ENCODE measurements around the gene NPLOC4. TPM values are rescaled to one million over a fixed set of nuclear protein-coding genes. Genes with fewer than 3 reads are reported as not detected.
A peak's percentile ranks its signal among the peaks of the same experiment; 100 is the strongest.

The NPLOC4 gene
- polyA plus RNA-seq, 1 of the 3 experiments (the other 2 are of a cell fraction) = 88.6 TPM

DNA sequence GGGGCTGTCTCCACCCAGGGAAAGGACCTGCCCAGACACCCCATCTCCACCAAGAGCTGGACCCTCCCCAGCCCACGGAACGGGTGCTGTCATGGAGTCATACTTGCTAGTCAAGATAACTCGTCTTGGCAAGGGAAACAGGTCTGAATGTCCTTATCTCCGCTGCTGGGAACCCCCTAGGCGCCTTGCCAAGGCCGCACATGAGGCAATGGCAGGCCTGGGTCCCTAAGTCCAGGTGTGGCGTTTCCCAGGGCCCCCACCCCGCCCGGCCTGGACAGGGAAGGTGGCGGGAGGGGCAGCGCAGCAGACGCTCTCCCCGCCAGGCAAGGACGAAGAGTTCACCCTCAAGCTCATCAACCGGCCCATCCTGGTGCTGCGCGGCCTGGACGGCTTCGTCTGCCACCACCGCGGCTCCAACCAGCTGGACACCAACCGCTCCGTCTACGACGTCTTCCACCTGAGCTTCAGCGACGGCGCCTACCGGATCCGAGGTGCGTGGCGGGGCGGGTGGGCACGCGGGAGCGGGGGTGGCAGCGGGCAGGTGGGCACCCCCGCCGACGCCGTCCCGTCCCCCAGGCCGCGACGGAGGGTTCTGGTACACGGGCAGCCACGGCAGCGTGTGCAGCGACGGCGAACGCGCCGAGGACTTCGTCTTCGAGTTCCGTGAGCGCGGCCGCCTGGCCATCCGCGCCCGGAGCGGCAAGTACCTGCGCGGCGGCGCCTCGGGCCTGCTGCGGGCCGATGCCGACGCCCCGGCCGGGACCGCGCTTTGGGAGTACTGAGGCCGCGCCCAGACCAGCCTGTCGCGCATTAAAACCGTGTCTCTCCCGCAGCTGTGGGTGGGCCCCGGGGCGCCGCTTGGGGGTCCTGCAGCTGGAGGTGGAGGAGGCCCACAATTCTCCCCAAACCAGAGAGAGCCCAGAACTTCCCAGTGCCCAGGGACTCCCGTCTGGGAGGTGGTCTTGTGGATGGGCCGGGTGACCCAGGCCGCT, 100.3 kb downstream of the NPLOC4 start:
- H3K4me2 ChIP-seq = no peak overlapping the region

DNA sequence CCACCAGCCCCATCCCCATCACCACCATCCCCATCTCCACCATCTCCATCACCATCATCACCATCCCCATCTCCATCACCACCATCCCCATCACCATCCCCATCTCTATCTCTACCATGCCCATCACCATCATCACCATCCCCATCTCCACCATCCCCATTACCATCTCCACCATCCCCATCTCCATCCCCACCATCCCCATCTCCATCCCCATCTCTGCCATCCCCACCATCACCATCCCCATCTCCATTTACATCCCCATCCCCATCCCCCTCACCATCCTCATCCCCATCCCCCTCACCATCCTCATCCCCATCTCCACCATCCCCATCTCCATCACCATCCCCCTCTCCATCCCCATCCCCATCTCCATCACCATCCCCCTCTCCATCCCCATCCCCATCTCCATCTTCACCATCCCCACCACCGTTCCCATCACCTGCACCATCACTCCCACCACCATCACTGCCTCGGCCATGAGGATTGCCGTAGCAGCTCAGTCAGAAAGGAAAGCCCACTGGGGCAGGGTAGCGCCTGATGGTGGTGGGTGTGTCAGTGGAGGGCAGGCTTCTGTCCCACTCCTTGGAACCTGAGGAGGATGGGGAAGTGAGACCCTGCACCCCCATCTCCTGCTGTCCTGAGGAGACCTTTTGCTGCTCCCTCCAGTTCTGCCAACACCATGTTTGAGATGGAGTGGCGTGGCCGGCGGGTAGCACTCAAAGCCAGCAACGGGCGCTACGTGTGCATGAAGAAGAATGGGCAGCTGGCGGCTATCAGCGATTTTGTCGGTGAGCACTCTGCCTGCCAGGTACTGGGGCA, 101.2 kb downstream of the NPLOC4 start:
- H3K27me3 ChIP-seq (ENCODE audit: insufficient read depth) = no peaks in the 10 kb centered on the region
- ChIA-PET POLR2A (no interaction called here), CTCF (interaction anchor here (0.7 to 4.2 kb wide), 11 partner anchors 10 to 393 kb away, joined by 3 to 39 read pairs (median 4); partner anchors contain the start of genes ACTG1 and FAAP100)
- H3K79me2 ChIP-seq (ENCODE audit: insufficient read depth) = no peaks in the 10 kb centered on the region
- H3K4me2 ChIP-seq = no peak overlapping the region
- H3K4me1 ChIP-seq (ENCODE audit: control insufficient read depth in 1 of 2, insufficient read depth in 2 of 2, low read depth in 1 of 2, low read length in 1 of 2) = peaks cover 0 to 35% of the 10 kb centered on the region in 2 experiments; a peak in 1 of 4 replicates
- DNase-seq = no peak
- H3F3A ChIP-seq (replicated peaks; ENCODE audit: insufficient read depth) = peaks cover 12% of the 10 kb centered on the region
- no peaks in the 10 kb centered on the region for H3K9me3 ChIP-seq
- H3K4me3 ChIP-seq (ENCODE audit: low read depth in 2 of 2, low read length in 1 of 2) = no peak overlapping the region
- H3K9ac ChIP-seq = no peak overlapping the region
- TF ChIP-seq YY1 (IDR thresholded peaks at IDR 0.05; ENCODE audit: low read depth) (no peak), EZH2phosphoT487 (IDR thresholded peaks at IDR 0.05; ENCODE audit: borderline replicate concordance, low read depth) (no peak), ELF1 (IDR thresholded peaks at IDR 0.05) (no peak)
- TF ChIP-seq, protein P1, sequence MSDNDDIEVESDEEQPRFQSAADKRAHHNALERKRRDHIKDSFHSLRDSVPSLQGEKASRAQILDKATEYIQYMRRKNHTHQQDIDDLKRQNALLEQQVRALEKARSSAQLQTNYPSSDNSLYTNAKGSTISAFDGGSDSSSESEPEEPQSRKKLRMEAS (IDR thresholded peaks at IDR 0.05; ENCODE audit: low read depth) = no peak
- no peak overlapping the region for H3K27ac ChIP-seq (ENCODE audit: low read depth in 2 of 2, low read length in 1 of 2)
- H4K20me1 ChIP-seq (ENCODE audit: insufficient read depth) = peaks cover 9% of the 10 kb centered on the region; the same call in 1 of the 2 replicates
- no peaks in the 10 kb centered on the region for H3K9me2 ChIP-seq
- WGBS (ENCODE audit: low lambda C conversion rate) = 80% methylated on average over 13 of the region's 13 CpGs
- H2AFZ ChIP-seq (ENCODE audit: low read depth) = no peak overlapping the region
- peaks cover 0 to 15% of the 10 kb centered on the region in 2 experiments for H3K36me3 ChIP-seq (replicated peaks in 1 of 2; ENCODE audit: control insufficient read depth in 1 of 2, insufficient read depth in 2 of 2, low read length in 1 of 2)

More for the DNA sequence above, 100.3 kb downstream of the NPLOC4 start:
- TF ChIP-seq, protein P2, sequence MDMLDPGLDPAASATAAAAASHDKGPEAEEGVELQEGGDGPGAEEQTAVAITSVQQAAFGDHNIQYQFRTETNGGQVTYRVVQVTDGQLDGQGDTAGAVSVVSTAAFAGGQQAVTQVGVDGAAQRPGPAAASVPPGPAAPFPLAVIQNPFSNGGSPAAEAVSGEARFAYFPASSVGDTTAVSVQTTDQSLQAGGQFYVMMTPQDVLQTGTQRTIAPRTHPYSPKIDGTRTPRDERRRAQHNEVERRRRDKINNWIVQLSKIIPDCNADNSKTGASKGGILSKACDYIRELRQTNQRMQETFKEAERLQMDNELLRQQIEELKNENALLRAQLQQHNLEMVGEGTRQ (IDR thresholded peaks at IDR 0.05; ENCODE audit: borderline replicate concordance, low read depth, low read length) = no peak
- TF ChIP-seq JUND (IDR thresholded peaks at IDR 0.05) (no peak), EP300 (IDR thresholded peaks at IDR 0.05; ENCODE audit: borderline replicate concordance in 1 of 2, low read depth in 1 of 2, low read length in 1 of 2) (no peak)
- Histone ChIP-seq H3K9me3 (no peaks in the 10 kb centered on the region), H3K27ac (ENCODE audit: low read depth in 2 of 2, low read length in 1 of 2) (no peak overlapping the region), H4K20me1 (ENCODE audit: insufficient read depth) (peaks cover 9% of the 10 kb centered on the region; the same call in 1 of the 2 replicates), H3K4me1 (ENCODE audit: control insufficient read depth in 1 of 2, insufficient read depth in 2 of 2, low read depth in 1 of 2, low read length in 1 of 2) (peaks cover 0 to 35% of the 10 kb centered on the region in 2 experiments; a peak in 1 of 4 replicates), H3K9me2 (no peaks in the 10 kb centered on the region), H3K36me3 (replicated peaks in 1 of 2; ENCODE audit: control insufficient read depth in 1 of 2, insufficient read depth in 2 of 2, low read length in 1 of 2) (peaks cover 0 to 20% of the 10 kb centered on the region in 2 experiments), H3F3A (replicated peaks; ENCODE audit: insufficient read depth) (peaks cover 12% of the 10 kb centered on the region), H3K9ac (no peak overlapping the region), H2AFZ (ENCODE audit: low read depth) (no peak overlapping the region), H3K27me3 (ENCODE audit: insufficient read depth) (no peaks in the 10 kb centered on the region), H3K4me3 (ENCODE audit: low read depth in 2 of 2, low read length in 1 of 2) (no peak overlapping the region), H3K79me2 (ENCODE audit: insufficient read depth) (no peaks in the 10 kb centered on the region)
- POLR2A ChIA-PET = interaction anchor here (1.0 kb wide), 2 partner anchors 13 to 31 kb away, joined by 3 read pairs; no protein-coding TSS in a partner anchor
- whole genome bisulfite sequencing (ENCODE audit: low lambda C conversion rate) = 39% methylated on average over 27 of the region's 89 CpGs
- DNase-seq = peak; percentile 71
- CTCF ChIA-PET = interaction anchor here (0.6 to 4.2 kb wide), 24 partner anchors 9 to 569 kb away, joined by 3 to 39 read pairs (median 4); partner anchors contain the start of genes ACTG1, FAAP100 and FSCN2

Measured in SK-N-SH (cell line).